MM.1S (cell line): ENCODE results near the gene RFX2.
A peak's percentile ranks its signal among the peaks of the same experiment; 100 is the strongest.

Experiments
- DNase-seq: peaks from one replicate; pipeline ENCODE4 v3.0.0-alpha.2; 2015
- H2AFZ ChIP-seq: fragments of 300-600 bp; sonication (generic); 2 replicates; pipeline ENCODE4 v1.6.0; 2016; ENCODE audit warnings: antibody characterized with exemption, low read length
- H3F3A ChIP-seq: fragments of 300-600 bp; sonication (generic); 2 replicates; pipeline ENCODE4 v1.6.1; 2016; ENCODE audit warnings: mild to moderate bottlenecking, antibody characterized with exemption, low read length, moderate library complexity, mixed read lengths; ENCODE audit not compliant: insufficient read depth
- H3K27ac ChIP-seq: fragments of 300-600 bp; sonication (generic); 2 replicates; pipeline ENCODE4 v1.5.1; 2016; ENCODE audit warnings: mild to moderate bottlenecking, low read length
- H3K27me3 ChIP-seq: fragments of 300-600 bp; sonication (generic); replicated peaks from 2 replicates; pipeline ENCODE4 v1.6.0; 2016; ENCODE audit warnings: low read length; ENCODE audit not compliant: insufficient read depth
- H3K36me3 ChIP-seq: fragments of 300-600 bp; sonication (generic); replicated peaks from 2 replicates; pipeline ENCODE4 v1.6.1; 2016; ENCODE audit warnings: mild to moderate bottlenecking, low read length, mixed read lengths; ENCODE audit not compliant: insufficient read depth
- H3K4me1 ChIP-seq: fragments of 300-600 bp; sonication (generic); 2 replicates; pipeline ENCODE4 v1.6.1; 2016; ENCODE audit warnings: low read length, mixed read lengths
- H3K4me2 ChIP-seq: fragments of 300-600 bp; sonication (generic); 2 replicates; pipeline ENCODE4 v1.6.0; 2016; ENCODE audit warnings: low read depth, low read length
- H3K4me3 ChIP-seq: fragments of 300-600 bp; sonication (generic); 2 replicates; pipeline ENCODE4 v1.5.1; 2016; ENCODE audit warnings: low read length, mixed read lengths
- H3K79me2 ChIP-seq: fragments of 300-600 bp; sonication (generic); 2 replicates; pipeline ENCODE4 v1.6.1; 2016; ENCODE audit warnings: mixed run types, low read length, mixed read lengths
- H3K9ac ChIP-seq: fragments of 300-600 bp; sonication (generic); 2 replicates; pipeline ENCODE4 v1.6.1; 2016; ENCODE audit warnings: low read length, mixed read lengths
- H3K9me2 ChIP-seq: fragments of 300-600 bp; sonication (generic); replicated peaks from 2 replicates; pipeline ENCODE4 v1.6.1; 2016; ENCODE audit warnings: mild to moderate bottlenecking, low read length, mixed read lengths; ENCODE audit not compliant: insufficient read depth
- H3K9me3 ChIP-seq: fragments of 300-600 bp; sonication (generic); replicated peaks from 2 replicates; pipeline ENCODE4 v1.6.1; 2016; ENCODE audit warnings: mild to moderate bottlenecking, low read length, mixed read lengths; ENCODE audit not compliant: insufficient read depth
- H4K20me1 ChIP-seq: fragments of 300-600 bp; sonication (generic); 2 replicates; pipeline ENCODE4 v1.6.1; 2016; ENCODE audit warnings: mild to moderate bottlenecking, low read length, moderate library complexity, mixed read lengths; ENCODE audit not compliant: insufficient read depth
- CTCF ChIP-seq: fragments of 300-600 bp; sonication (generic); IDR thresholded peaks from 2 replicates; pipeline ENCODE4 v1.5.1; 2016; ENCODE audit warnings: antibody characterized with exemption, low read length, mixed read lengths
- EZH2 ChIP-seq: fragments of 300-600 bp; sonication (generic); optimal IDR thresholded peaks from 2 replicates; pipeline ENCODE3; 2017; ENCODE audit warnings: low read depth, mild to moderate bottlenecking, antibody characterized with exemption, low read length, mixed read lengths
- EZH2phosphoT487 ChIP-seq: fragments of 300-600 bp; sonication (generic); IDR thresholded peaks from 2 replicates; pipeline ENCODE4 v1.6.1; 2018; ENCODE audit warnings: antibody characterized with exemption, low read length

The RFX2 gene

DNA sequence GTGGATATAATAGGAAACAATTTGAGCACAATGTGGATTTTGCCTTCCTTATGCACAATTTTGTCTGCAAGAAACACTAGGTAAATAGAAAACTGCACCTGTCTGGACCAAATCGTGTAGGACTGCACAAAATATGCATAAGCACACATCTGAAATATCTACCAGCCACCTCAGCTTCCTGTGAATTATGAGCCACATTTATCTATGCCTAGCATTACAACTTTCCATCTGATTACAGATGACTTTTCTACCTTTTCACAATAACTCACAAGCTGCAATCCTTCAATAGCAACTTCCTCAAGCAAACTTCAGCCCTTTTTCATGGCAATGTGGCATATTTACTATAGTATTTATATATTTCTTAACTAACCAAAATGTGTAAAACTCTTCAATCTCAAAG lies 5.7 kb upstream of the RFX2 start:
- Histone ChIP-seq H3K36me3 (no peaks in the 10 kb centered on the region), H4K20me1 (no peaks in the 10 kb centered on the region), H3K9me3 (no peaks in the 10 kb centered on the region), H3K4me1 (no peaks in the 10 kb centered on the region; the same call in 1 of the 2 replicates), H3K79me2 (no peaks in the 10 kb centered on the region), H3K4me3 (no peak overlapping the region), H3K4me2 (no peak overlapping the region), H3F3A (0 out of 2 replicates have a peak, but pooled peaks cover 2% of the 10 kb centered on the region), H3K9me2 (no peaks in the 10 kb centered on the region), H2AFZ (no peak overlapping the region), H3K27ac (no peak overlapping the region), H3K27me3 (peaks cover 39% of the 10 kb centered on the region), H3K9ac (no peak overlapping the region)
- DNase-seq, result no peak
- TF ChIP-seq EZH2phosphoT487 (no peak), EZH2 (no peak), CTCF (no peak)

- H3K9me2 ChIP-seq, result no peaks in the 10 kb centered on the region
- 0 out of 2 replicates have a peak, but pooled peaks cover 2% of the 10 kb centered on the region for H3F3A ChIP-seq
- no peaks in the 10 kb centered on the region for H4K20me1 ChIP-seq
- H3K4me1 ChIP-seq, result no peaks in the 10 kb centered on the region; the same call in 1 of the 2 replicates
- DNase-seq, result no peak
- no peak overlapping the region for H3K4me3 ChIP-seq
- no peak overlapping the region for H3K9ac ChIP-seq
- no peaks in the 10 kb centered on the region for H3K79me2 ChIP-seq
- no peak overlapping the region; the same call in 1 of the 2 replicates for H2AFZ ChIP-seq
- H3K27ac ChIP-seq, result no peak overlapping the region
- H3K4me2 ChIP-seq, result no peak overlapping the region
- no peak for TF ChIP-seq EZH2
- TF ChIP-seq EZH2phosphoT487, result no peak
- no peaks in the 10 kb centered on the region for H3K9me3 ChIP-seq
- H3K36me3 ChIP-seq, result no peaks in the 10 kb centered on the region
- peaks cover 52% of the 10 kb centered on the region for H3K27me3 ChIP-seq
Measured at GRCh38 chr19:6113616-6114188, 3.4 kb upstream of the RFX2 start.

- peak overlapping the region; percentile 19; the same call in 1 of the 2 replicates for H2AFZ ChIP-seq
- DNase-seq, result no peak
- H3K4me3 ChIP-seq, result peak overlapping the region; percentile 26; the same call in 1 of the 2 replicates
- H3K79me2 ChIP-seq, result no peaks in the 10 kb centered on the region
- H3K9me3 ChIP-seq, result no peaks in the 10 kb centered on the region
- no peaks in the 10 kb centered on the region for H4K20me1 ChIP-seq
- H3K4me2 ChIP-seq, result peak overlapping the region; percentile 46; the same call in 1 of the 2 replicates
- H3K9me2 ChIP-seq, result no peaks in the 10 kb centered on the region
- H3K27me3 ChIP-seq, result peaks cover 66% of the 10 kb centered on the region
- no peak overlapping the region for H3K27ac ChIP-seq
- peak overlapping the region; percentile 34; the same call in 1 of the 2 replicates for H3K9ac ChIP-seq
- no peak for TF ChIP-seq EZH2phosphoT487
- TF ChIP-seq CTCF, result no peak
- TF ChIP-seq EZH2, result no peak
- 0 out of 2 replicates have a peak, but pooled peaks cover 2% of the 10 kb centered on the region for H3F3A ChIP-seq
- no peaks in the 10 kb centered on the region for H3K36me3 ChIP-seq
- H3K4me1 ChIP-seq, result no peaks in the 10 kb centered on the region
Measured at GRCh38 chr19:6109947-6110346, 353 bp downstream of the RFX2 start.
